Psoas muscle (tissue), 8 donors: Measurements from ENCODE around the gene SH3GL1. TPM values are rescaled to one million over a fixed set of nuclear protein-coding genes. Genes with fewer than 3 reads are reported as not detected.

Experiments used
- ATAC-seq, 4 donors: fragments of 200-7000 bp; cut with Tn5 transposase; one replicate each; pipeline ENCODE4 v1.9.1; 2020; ENCODE audit warnings: moderate library complexity in 3 of 4, mild to moderate bottlenecking in 2 of 4
- DNase-seq, 2 donors: peaks; one replicate each; pipeline ENCODE4 v3.0.0-alpha.2; 2020
- H3K27ac ChIP-seq: fragments of 200-600 bp; one replicate; pipeline ENCODE4 v1.8.0; 2022
- H3K27me3 ChIP-seq, 3 donors: fragments of 200-600 bp in 1 of 3; one replicate each; pipeline versions ENCODE4 v1.6.1 to v1.8.0; 2013 to 2022; ENCODE audit warnings: low read length in 2 of 3, mild to moderate bottlenecking in 2 of 3, moderate library complexity in 1 of 3; ENCODE audit not compliant: insufficient read depth in 3 of 3
- H3K36me3 ChIP-seq, 2 donors: fragments of 200-600 bp in 1 of 2; one replicate each; pipeline versions ENCODE4 v1.6.1 to v1.8.0; 2013 to 2022; ENCODE audit warnings: low read depth in 1 of 2, mild to moderate bottlenecking in 1 of 2, moderate library complexity in 1 of 2; ENCODE audit not compliant: insufficient read depth in 1 of 2
- H3K4me1 ChIP-seq: fragments of 200-600 bp; one replicate; pipeline ENCODE4 v1.8.0; 2022
- H3K4me3 ChIP-seq: fragments of 200-600 bp; one replicate; pipeline ENCODE4 v1.8.0; 2022; ENCODE audit warnings: mild to moderate bottlenecking
- H3K9me3 ChIP-seq: fragments of 200-600 bp; one replicate; pipeline ENCODE4 v1.8.0; 2022
- CTCF ChIP-seq: fragments of 200-600 bp; IDR thresholded peaks from one replicate; pipeline ENCODE4 v1.8.0; 2022; ENCODE audit warnings: antibody characterized with exemption
- WGBS, 3 donors: extraction: QIAGEN DNeasy Blood & Tissue Kit; methylation state at CpG; one replicate each; pipeline versions ENCODE4 v1.1.6 to v1.1.7; 2013; 5-methylcytosine and 5-hydroxymethylcytosine counted together
- intact Hi-C, 2 donors: fragments of 100-400 bp; cut with DNase I; formaldehyde crosslinking; loops; one replicate each; pipeline versions ENCODE4 v1.11.0 to v1.14.2; 2022
- polyA plus RNA-seq, 3 donors: library from polyadenylated mRNA; stranded (reverse); fragments of 200-250 nt; gene quantifications; one replicate each; pipeline ENCODE4 v1.2.3, GENCODE V29; 2013
- total RNA-seq, 4 donors: library from RNA; stranded (reverse); fragmentation: NEBNext Ultra II Directional in 2 of 4; extraction: Animal tissue kit (Norgen Biotek cat#: 25700) in 2 of 4; gene quantifications; one replicate each; pipeline versions ENCODE4 v1.2.1 to v1.2.4, GENCODE V29; 2021 to 2023
- donor health status: healthy with polysubstance abuse.
- donor health status: DM: no; HTN: no; CAD: no; lungs with moderate emphysema.
- donor health status: Bipolar disorder and iron deficiency.
- donor health status: healthy.
- donor health status: DM: yes; HTN: yes; CAD: no.
- donor health status: DM: no; HTN: no; CAD: no.
- donor health status: DM: no; HTN: no; CAD: no.
- donor health status: DM: yes; HTN: yes; CAD: no.

The SH3GL1 gene
- total and polyA plus RNA-seq, 7 donors: 16.0 to 85.6 (median 23.3) TPM

GRCh38 chr19:4323692-4324091, 76.7 kb downstream of the SH3GL1 start:
- no peak overlapping the region for H3K27ac ChIP-seq
- 77 to 93% (median 88%) methylated on average over 9 of the region's 9 CpGs for WGBS, 3 donors
- TF ChIP-seq CTCF: no peak
- DNase-seq (no peak), ATAC-seq (no peak)
- no peaks in the 10 kb centered on the region for H3K9me3 ChIP-seq
- H3K27me3 ChIP-seq: peaks cover 0 to 20% (median 7%) of the 10 kb centered on the region in 3 donors
- no peaks in the 10 kb centered on the region for H3K36me3 ChIP-seq
- intact Hi-C loops: no loop called here
- no peaks in the 10 kb centered on the region for H3K4me1 ChIP-seq
- H3K4me3 ChIP-seq: no peak overlapping the region

- intact Hi-C loops: no loop called here
- no peak overlapping the region for H3K4me3 ChIP-seq
- H3K27me3 ChIP-seq: peaks cover 0 to 20% (median 6%) of the 10 kb centered on the region in 3 donors
- 68 to 78% (median 74%) methylated on average over 35 to 37 of the region's 37 CpGs for WGBS, 3 donors
- H3K36me3 ChIP-seq: no peaks in the 10 kb centered on the region
- H3K9me3 ChIP-seq: no peaks in the 10 kb centered on the region
- H3K4me1 ChIP-seq: no peaks in the 10 kb centered on the region
- ATAC-seq (no peak), DNase-seq (peak in 1 of 2 donors; percentile 22)
- TF ChIP-seq CTCF: no peak
- no peak overlapping the region for H3K27ac ChIP-seq
Observed at GRCh38 chr19:4322942-4323665, 77.2 kb downstream of the SH3GL1 start.

- intact Hi-C loops: no loop called here
Observed at GRCh38 chr19:4320419-4320818, 79.9 kb downstream of the SH3GL1 start.

GRCh38 chr19:4319067-4319718, 81.2 kb downstream of the SH3GL1 start:
- intact Hi-C loops: no loop called here
- no peaks in the 10 kb centered on the region for H3K27me3 ChIP-seq
- H3K4me1 ChIP-seq: no peaks in the 10 kb centered on the region
- H3K36me3 ChIP-seq: no peaks in the 10 kb centered on the region
- 92 to 100% (median 96%) methylated on average over 2 of the region's 2 CpGs for WGBS, 3 donors
- no peak for TF ChIP-seq CTCF
- no peak overlapping the region for H3K27ac ChIP-seq
- DNase-seq: no peak
- H3K4me3 ChIP-seq: no peak overlapping the region
- H3K9me3 ChIP-seq: no peaks in the 10 kb centered on the region
- ATAC-seq: no peak

More at GRCh38 chr19:4320419-4320818, 79.9 kb downstream of the SH3GL1 start:
- no peaks in the 10 kb centered on the region for H3K4me1 ChIP-seq
- no peaks in the 10 kb centered on the region for H3K36me3 ChIP-seq
- WGBS, 3 donors: 90 to 96% (median 93%) methylated on average over 2 of the region's 2 CpGs
- no peaks in the 10 kb centered on the region for H3K9me3 ChIP-seq
- H3K27ac ChIP-seq: no peak overlapping the region
- TF ChIP-seq CTCF: no peak
- H3K27me3 ChIP-seq: no peaks in the 10 kb centered on the region
- no peak for DNase-seq
- no peak overlapping the region for H3K4me3 ChIP-seq
- ATAC-seq: no peak
